Activated CD4-positive, alpha-beta T cell treated with anti-CD3 and anti-CD28 coated beads, Interleukin-2, amount 50 U/mL, for 4 hours (primary cell): ENCODE measurements around the gene BACE2.

Experiments
- DNase-seq, 2 experiments: peaks; one replicate each; pipeline ENCODE4 v3.0.0-alpha.2; 2020

The BACE2 gene

DNA sequence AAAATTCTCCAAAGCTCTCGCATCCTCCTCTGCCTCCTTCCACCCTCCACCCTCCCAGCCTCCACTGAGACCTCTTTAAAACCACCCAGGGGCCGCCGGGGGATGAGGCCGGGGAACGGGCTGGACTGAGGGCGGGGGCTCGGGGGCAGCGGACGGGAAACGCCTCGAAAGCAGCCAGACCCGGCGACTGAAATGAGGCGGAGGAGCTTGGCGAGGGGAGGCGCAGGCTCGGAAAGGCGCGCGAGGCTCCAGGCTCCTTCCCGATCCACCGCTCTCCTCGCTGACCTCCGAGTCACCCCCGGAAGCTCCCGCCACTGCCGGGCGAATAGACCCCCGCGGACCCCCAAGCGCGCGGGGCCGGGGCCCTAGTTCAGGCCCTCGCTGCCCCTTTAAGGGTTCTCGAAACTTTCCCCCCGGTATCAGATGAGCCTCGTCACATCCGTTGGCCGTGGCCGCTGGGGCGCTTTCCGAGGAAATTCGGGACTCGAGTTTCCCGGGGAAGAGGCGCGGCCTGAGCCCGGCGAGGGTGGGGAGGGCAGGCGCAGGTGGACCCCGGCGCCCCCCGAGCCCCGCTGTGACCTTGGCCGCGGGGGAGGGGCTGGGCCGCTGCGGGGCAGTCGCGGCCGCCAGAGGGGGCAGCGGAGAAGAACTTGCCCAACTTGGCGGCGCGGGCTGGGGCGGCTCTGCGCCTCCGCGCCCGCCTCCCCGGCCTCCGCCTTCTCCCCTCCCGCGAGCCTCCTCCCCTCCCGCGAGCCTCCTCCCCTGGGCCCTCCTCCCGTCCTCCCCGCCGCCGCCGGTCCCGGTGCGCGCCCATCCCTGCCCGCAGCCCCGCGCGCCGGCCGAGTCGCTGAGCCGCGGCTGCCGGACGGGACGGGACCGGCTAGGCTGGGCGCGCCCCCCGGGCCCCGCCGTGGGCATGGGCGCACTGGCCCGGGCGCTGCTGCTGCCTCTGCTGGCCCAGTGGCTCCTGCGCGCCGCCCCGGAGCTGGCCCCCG, at the start of gene BACE2:
Gene BACE2, plus strand, starts transcription at position 813 of the 995 bp plus-strand sequence. Its CDS starts 104 bp downstream, at position 917.
- DNase-seq, result peak; percentile 7 to 23

DNA sequence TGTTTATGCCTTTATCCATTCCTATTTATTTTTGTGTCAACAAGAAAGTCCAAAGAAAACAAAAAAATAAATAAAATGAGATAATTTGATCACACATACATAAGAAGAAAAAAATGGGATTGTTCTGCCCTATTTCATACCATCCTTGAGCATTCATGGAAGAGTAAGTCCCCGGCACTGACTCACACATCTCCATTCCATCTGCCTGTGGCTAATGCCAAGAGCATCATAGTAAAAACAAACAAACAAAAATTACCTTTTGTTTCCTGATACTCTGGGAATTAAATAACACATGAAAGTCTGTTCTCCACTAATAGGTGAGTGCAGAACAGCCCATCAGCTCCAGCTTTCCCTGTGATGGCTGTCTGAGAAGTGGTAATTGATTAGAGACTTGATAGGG, 48.1 kb upstream of the BACE2 start:
- DNase-seq, result no peak

DNA sequence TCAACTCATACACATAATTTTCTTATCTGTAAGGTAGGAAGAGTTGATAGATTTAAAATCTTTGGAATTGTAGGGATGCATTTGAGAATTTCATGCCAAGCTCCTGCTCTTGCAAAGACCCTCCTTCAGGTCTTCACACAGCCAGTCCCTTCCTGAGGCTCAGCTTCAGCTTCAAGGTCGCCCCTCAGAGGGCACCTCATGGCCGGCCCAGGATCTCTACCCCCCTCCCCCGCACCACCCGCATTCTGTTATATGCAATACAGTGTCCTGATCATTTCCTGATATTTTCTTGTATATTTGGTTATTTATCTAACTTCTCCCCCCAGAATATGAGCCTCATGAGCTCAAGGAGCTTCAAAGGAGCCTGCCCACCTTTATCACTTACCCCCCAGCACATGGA, 47.0 kb upstream of the BACE2 start:
- no peak for DNase-seq

DNA sequence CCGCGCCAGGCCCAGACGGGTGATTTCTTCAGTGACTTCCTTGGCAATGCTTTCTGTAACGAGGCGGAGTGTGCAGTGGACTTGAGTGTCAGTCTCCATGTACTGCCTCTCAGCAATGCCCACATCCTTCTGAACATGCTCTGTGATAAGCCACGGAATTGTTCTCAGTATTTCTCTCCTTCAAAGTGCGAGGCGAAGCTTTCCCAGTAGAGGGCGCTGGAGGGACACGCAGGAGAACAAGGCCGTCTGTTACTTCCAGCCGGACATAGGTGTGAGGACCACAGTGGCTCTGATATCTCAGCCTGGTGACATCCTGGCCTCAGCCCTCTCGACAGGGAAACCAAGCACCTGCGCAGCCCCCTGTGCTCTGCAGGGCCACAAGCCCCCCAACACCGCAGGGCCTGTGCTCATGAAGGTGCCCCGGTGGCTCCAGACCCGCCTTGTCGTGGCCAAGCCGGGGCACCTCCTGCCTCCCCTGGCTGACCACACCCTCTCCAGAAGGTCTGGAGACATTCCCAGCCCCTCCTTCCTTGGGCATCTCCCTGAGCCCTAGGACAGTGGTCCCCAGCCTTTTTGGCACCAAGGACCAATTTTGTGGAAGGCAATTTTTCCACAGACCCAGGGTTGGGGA, 46.1 kb upstream of the BACE2 start:
- DNase-seq, result peak; percentile 12 to 23

DNA sequence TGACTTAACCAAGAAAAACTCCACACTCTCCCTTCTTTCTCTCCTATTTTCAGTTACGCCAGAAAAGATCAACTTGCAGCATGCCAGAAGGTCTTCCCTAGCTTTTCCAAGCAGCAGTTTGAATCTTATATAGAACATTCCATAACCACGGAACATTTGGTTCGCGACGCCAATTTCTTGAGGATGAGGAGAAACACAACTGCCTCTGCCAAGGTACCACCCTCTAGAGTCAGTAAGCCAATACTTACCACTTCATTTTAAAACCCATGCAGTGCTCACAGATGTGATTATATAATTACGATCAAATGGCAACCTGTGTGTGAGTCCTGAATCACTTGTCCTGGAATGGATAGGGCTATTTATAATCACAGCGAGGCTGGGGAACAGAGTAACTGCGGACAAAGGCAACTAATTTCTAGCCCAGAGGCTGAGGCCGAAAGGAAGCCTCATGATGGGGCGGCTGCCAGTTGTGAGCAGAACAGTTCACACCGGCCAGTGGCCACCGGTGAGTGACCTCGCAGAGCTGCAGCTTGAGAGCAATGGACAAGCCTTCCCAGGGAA, 43.2 kb upstream of the BACE2 start:
- DNase-seq, result no peak

DNA sequence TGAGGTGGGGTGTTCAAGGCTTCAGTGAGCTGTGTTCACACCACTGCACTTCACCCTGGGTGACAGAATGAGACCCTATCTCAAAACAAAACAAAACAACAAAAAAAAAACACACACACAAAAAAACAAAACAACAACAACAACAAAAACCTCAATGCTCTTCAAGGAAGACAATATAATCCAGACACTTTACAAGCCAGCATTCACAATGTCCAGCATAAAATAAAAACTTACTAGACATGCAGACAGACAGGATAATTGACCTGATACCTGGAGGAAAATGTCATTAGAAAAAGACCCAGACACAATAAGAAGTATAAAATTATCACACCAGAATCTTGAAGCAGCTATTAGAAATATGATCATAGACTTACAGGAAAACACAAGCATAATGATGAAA, 39.0 kb upstream of the BACE2 start:
- DNase-seq, result no peak

DNA sequence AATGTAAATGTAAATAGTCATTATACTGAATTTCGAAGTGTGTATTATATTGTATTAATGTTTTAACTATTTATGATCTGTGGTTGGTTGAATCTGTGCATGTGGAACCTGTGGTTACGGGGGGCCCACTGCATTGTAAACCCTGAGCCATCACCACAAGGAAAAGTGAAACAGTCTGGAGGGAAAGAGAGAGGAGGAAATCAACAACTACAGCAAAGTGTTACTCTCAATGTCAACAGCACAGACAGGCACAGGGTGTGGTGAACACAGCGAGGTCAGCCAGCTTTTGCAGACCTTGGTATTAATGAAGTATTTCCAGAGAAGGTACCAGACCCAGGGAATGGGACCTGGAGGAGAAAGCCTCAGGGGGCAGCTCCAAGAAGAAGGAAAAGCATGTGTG, 37.1 kb upstream of the BACE2 start:
- no peak for DNase-seq

DNA sequence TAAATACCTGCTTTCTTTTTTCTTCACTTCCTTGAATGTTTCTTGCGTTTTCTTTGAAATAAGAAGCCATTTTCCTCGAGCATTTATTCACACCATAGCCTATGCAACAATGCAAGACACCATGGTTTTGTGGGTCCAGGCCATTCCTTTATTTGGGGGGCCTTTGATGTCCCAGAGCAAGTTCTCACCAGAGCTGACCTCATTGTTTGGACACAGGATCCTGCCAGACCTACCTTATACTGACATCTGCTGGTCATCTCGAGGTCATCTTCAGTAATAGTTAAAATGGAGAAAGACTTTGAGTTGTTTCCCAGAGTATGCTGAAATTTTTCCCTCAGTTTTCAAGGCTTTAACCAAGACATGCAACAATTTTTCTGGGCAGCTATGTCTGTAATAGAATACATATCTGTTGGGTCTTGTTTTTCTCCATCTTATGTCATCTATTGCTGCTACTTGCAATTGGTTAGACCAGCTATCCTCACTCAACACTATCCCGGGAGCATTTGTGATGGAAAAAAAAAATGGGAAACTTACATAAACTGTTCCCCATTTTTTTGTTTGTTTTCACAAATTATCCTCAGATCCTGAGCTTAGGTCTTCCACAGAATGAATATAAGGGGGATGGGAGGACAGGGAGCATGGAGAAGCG, 34.0 kb upstream of the BACE2 start:
- no peak for DNase-seq

DNA sequence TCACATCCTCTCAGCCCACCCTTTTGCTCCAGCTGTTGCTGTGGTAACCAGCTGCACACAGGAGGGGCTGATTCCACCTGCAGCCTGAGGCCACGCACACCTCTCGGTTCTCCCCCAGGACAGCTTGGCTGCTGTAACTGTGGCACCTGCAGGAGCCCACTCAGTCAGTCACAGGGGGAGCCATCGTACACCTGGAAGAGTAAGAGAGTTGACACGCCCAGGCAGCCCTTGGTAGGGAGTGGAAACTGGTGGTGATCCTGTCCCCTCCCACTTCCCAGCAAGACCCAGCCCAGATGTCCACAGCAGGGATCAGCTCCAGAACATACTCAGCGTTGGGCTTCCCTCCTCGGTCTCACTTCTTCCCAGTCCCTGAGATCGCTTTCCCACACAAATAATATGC, 32.2 kb upstream of the BACE2 start:
- no peak for DNase-seq

DNA sequence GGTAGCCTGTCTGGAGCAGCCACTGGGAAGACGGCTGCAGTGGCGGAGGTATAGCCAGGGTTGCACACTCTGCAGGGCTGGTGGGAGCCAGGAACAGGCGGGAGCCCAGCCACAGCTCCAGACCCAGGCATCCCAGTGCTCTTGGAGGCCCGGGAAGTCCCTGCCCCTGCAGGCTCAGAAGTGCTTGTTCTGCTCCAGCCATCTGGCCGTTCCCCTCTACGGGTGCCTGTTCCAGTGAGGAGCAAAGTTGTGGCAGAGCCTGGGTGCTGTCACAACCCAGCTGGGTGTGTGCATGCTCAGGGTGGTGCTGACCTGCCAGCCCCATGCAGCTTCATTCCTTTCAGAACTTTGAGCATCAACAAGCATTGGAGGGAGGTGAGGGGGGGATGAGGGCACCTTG, 31.7 kb upstream of the BACE2 start:
- DNase-seq, result no peak

DNA sequence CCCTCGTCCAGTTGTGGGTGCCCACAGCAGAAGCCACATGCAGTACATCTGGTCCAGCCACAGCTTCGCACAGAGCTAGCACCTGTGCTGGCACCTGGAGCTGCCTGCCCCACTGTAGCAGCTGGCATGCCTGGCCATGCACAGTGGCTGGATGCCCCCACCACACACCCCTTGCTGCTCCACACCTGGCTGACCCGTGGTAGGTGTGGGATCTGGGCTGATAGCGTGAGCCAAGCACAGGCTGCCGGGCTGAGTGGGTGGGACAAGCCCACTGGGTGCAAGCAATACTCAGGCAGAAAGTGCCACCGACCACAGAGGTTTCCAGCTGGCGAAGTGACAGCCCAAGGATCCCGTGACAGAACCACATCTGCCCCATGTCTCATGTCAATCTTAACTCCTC, 30.6 kb upstream of the BACE2 start:
- no peak for DNase-seq

DNA sequence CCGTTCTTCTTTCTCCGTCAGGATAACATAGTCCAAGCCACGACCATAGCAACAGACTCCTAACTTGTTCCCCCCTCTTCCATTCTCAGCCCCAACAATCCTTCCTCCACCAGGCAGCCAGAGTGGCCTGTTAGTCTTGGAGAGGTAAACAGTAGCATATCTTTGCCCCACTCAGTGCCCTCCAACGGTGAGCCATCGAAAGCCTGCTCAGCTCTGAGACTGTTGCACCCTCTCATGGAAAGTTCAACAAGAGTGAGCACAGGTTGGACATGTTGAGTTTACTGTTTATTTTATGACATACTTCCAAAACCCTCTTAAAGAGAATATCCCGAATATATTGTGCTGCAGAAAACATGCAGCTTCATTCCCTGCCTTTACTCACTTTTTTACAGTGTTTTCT, 30.1 kb upstream of the BACE2 start:
- DNase-seq, result no peak

DNA sequence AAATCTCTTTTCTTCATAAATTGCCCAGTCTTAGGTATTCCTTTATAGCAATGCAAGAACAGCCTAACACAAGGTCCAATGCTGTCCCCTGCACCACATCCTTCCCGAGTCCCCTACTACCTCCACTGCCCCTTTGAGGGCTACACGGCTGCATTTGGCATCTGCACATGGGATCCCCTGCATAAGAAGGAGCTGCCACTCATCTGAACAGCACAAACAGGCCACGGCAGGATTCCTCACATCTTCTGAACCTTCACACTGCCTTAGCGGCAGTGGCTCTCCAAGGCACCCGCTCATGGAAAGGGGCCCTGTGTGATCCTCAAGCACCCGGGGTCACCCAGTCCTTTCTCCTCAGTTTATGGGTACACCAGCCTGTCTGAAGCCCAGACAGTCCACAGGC, 29.2 kb upstream of the BACE2 start:
- DNase-seq, result no peak

DNA sequence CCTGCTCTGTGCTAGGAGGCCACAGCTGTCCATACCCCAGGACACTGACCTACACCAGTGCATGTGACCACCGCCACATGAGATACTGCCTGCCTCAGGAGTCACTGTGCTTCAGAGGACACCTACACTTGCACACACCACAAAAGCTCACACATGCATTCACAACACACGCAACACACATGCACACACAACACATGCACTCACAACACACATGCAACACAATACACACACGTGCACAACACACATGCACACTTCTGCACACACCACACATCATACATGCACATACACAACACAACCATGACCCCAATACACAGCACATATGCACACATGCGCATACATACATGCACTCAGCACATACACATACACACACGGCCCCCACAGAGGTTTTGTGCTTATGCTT, 28.7 kb upstream of the BACE2 start:
- DNase-seq, result no peak

DNA sequence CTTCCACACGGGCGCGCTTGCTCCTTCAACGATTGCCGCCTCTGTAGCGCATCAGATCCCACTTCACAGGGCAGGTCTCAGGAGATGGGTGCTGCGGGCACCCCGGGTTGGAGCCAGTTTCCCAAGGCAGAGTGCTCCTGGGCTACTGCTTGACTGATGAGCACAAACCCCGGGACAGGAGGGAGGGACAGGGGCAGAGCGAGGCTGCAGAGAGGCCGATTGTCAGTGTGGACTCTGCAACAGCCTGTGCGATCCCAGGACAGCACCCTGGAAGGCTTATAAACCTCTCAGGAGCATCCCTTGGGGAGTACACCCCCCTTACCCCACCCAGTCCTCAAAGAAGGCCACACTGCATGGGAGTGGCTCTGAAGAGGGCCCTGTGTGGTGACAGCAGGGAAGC, 28.0 kb upstream of the BACE2 start:
- DNase-seq, result no peak

DNA sequence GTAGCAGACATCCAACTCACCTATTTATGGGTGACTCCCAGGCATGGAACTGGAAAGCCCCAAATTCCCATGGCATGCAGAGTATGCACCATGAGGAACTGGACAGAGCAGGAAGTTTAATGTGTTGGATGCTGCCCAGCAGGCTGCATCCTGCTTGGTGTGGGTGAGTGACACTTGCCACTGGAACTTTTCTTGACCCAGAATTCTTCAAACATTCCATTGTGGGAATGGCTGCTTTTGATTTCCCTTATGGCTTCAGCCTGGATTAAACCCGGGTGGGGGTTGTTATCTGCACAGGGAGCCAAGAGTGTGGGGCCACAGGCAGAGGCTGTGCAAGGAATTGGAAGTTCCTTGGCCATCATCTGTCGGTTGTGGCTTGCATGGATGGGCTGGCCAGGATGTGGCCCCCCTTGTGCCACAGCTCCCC, 26.9 kb upstream of the BACE2 start:
- DNase-seq, result no peak

DNA sequence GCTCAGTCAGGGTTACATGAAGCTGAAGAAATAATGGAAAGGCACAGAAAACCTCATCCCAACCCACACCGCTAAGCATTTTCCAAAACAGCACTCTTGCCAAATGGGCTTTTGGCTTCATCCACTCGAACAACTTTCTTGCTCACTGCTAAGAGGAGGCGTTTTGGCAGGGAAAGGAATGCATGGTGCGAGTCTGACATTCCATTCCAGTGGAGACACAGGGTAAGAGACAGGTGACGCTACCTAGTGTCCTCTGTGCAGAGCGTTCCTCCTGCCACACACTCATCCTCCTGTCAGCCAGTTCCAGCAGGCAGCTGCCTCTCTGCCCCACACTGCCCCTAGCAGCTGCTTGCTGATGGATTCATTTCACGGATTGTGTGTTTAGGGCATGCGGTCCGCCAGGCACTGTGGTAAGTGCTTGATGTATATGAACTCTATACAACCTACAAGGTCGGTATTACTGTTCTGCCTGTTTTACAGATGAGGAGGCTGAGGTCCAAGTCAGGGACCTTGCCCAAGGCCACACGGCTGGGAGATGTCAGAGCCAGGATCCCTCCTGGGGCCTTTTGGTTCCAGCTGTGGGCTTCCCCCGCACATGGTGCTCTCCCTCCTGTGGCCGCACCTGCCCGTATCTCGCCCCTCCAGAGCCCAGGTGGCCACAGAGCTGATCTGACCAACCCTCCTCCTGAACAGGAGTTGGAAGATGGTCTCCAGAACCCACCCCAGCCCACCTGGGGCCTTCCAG, 25.7 kb upstream of the BACE2 start:
- no peak for DNase-seq

DNA sequence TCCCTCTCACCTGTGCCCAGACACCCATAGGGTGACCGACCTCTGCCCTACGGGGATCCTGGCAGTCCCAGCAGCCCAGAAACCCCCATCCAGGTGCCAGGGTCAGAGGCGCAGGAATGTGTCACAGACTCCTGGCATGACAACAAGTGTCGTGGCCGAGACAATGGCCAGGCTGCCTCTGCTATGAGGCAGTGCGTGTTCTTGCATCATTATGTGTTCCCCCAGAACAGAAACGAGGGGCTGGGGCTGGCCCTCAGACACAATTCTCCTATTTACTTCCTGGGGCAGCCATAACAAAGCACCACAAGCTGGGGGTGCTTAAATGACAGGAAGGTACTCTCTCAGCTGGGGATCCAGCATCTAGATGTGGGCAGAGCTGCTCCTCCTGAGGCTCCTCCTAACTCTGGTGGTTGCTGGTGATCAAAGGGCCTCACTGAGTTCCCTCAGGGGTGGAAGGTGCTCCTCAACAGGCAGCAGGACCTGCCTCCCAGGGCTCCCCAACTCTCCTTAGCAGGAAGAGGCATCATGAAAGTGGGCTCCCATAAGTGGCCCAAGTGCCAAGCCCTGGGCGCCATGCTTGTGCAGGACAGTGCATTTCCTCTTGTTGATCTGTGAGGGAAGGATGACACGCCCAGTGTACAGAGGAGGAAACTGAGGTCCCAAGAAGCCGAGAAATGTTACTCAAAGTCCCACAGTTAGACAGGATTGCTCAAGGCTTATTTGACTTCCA, 24.2 kb upstream of the BACE2 start:
- no peak for DNase-seq

DNA sequence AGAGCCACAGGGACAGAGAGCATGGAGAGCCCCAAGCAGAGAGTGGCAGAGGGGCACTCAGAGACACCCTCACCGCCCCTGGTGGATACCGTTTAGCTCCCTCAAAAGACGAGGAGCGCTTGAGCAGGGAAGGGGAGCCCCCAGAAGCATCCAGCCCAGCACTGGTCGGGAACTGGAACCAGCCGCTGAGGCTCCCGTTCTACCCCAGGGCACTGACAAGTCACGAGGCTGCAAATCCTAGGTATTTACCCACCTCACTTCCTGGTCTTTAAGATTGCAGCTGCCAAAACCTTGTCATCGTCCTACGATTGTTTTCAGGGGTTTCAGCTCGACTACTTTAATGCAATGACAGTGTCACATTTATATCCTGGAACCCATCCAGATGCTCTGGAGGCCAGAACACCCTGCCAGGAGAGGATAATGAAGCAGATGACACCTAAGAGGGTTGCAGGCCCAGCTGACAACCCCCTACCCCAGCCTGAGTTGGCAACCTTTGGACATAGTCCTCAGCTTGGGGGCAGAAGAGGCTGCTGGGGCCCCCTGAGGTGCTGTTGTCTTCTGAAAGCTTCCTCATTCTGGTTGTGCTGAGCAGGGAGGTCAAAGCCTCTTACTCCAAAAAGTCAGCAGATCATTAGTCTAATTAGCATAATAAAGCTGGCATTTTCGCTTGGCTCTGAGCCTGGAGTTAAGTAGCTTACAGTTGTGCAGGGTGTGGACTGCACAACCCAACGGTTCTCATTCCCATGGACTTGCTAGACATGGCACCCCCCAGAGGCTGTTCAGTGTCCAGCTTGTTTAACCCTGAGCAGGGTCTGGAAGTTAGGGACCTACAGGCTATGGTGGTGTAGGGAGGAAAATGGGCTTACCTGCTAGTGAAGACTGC, 20.6 kb upstream of the BACE2 start:
- DNase-seq, result no peak

DNA sequence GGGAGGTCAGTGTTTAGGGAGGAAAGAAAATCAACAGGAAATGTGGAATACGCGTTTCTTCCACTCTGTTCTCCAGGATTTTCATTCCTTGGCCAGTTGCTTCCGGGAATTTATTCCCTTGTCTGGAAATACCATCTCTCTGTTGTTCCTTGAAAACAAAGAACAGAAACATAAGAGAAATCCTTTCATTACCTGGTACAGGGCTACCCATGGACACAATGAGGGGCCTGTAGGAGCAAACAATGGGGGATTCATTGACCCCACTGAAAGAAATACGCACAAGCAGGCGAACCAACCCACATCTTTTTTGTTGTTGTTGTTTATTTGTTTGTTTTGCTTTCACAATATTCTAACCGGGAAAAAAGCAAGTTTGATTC, 20.0 kb upstream of the BACE2 start:
- no peak for DNase-seq

DNA sequence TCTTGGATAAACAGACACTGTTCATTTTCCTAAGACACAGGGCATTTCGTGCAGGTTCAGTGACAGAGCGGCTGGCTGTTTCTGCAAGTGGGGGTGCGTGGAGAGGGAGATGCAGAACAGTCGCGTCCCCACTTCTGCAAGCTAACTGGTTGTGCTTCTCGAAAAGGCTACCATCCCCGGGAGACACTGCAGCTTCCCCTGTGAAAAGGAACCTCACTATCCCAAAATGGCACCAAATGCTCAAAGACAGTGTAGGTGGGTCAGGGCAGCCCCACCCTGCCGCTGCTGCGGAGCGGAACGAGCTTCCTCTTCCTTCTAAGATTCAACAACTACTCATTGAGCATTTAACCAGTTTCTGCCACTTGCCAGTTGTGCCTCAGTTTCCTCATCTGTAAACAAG, 19.2 kb upstream of the BACE2 start:
- DNase-seq, result no peak
